Natural killer cell (primary cell): Measurements from ENCODE around the gene FLNA. TPM values are rescaled to one million over a fixed set of nuclear protein-coding genes. Genes with fewer than 3 reads are reported as not detected.
"Not testable (repeated sequence)": the region's sequence is repeated elsewhere in the genome, so short reads cannot be mapped to it uniquely, and the experiment has no call there.

Experiments used
- ATAC-seq, 3 donors: fragments of 150-1000 bp in 2 of 3; fragments of 200-7000 bp in 1 of 3; cut with Tn5 transposase; 1 replicate in 1 of 3; 2 replicates in 2 of 3; pipeline ENCODE4 v1.10.0; 2021; ENCODE audit warnings: mild to moderate bottlenecking in 2 of 3, moderate library complexity in 2 of 3
- DNase-seq, 2 donors: peaks; one replicate each; pipeline versions ENCODE4 v3.0.0 to v3.0.0-alpha.2; 2013 to 2021; ENCODE audit warnings: mixed read lengths in 1 of 2
- H3K27ac ChIP-seq: one replicate; pipeline ENCODE4 v1.5.1; 2013; ENCODE audit warnings: mild to moderate bottlenecking, low read length
- H3K27me3 ChIP-seq: one replicate; pipeline ENCODE4 v1.6.1; 2013; ENCODE audit warnings: low read length; ENCODE audit not compliant: control insufficient read depth, insufficient read depth
- H3K36me3 ChIP-seq: one replicate; pipeline ENCODE4 v1.6.1; 2013; ENCODE audit warnings: low read length; ENCODE audit not compliant: control insufficient read depth, insufficient read depth
- H3K4me1 ChIP-seq: one replicate; pipeline ENCODE4 v1.6.1; 2013; ENCODE audit warnings: low read length; ENCODE audit not compliant: control insufficient read depth, insufficient read depth
- H3K4me3 ChIP-seq: one replicate; pipeline ENCODE4 v1.5.1; 2013; ENCODE audit warnings: low read length
- H3K9me3 ChIP-seq: one replicate; pipeline ENCODE4 v1.6.1; 2013; ENCODE audit warnings: low read length; ENCODE audit not compliant: control insufficient read depth, insufficient read depth
- H3K27ac Mint-ChIP-seq, 2 donors: one replicate each; pipeline ENCODE4 v1.8.0; 2022; ENCODE audit warnings: mild to moderate bottlenecking in 2 of 2, mixed read lengths in 2 of 2, moderate library complexity in 1 of 2
- H3K27me3 Mint-ChIP-seq, 2 donors: one replicate each; pipeline ENCODE4 v1.8.0; 2022; ENCODE audit warnings: low read depth in 2 of 2, mixed read lengths in 2 of 2
- H3K36me3 Mint-ChIP-seq: one replicate; pipeline ENCODE4 v1.8.0; 2022; ENCODE audit warnings: mixed read lengths
- H3K4me1 Mint-ChIP-seq, 2 donors: one replicate each; pipeline ENCODE4 v1.8.0; 2022; ENCODE audit warnings: mixed read lengths in 2 of 2
- H3K4me3 Mint-ChIP-seq: one replicate; pipeline ENCODE4 v1.8.0; 2022; ENCODE audit warnings: mild to moderate bottlenecking, moderate library complexity, mixed read lengths
- H3K9me3 Mint-ChIP-seq, 2 donors: one replicate each; pipeline ENCODE4 v1.8.0; 2022; ENCODE audit warnings: mixed read lengths in 2 of 2
- WGBS: methylation state at CpG from one replicate; pipeline ENCODE4 v1.1.7; 2013; ENCODE audit warnings: missing lambda C conversion rate; ENCODE audit not compliant: insufficient coverage; 5-methylcytosine and 5-hydroxymethylcytosine counted together
- intact Hi-C: fragments of 100-400 bp; cut with micrococcal nuclease; formaldehyde crosslinking; loops from one replicate; pipeline ENCODE4 v1.14.2; 2022
- total RNA-seq, 4 donors: library from RNA; stranded (reverse); fragments of 120-200 nt in 1 of 4; gene quantifications; one replicate each; pipeline versions ENCODE4 v1.2.3 to v1.2.4, GENCODE V29; 2013 to 2022
- TF ChIP-seq, protein P1 (sequence below): fragments of 200-600 bp; IDR thresholded peaks from one replicate; pipeline ENCODE4 v1.8.0; 2022; ENCODE audit warnings: antibody characterized with exemption

Gene FLNA
- total RNA-seq, 3 donors from 2014 or later (not counting 1 experiment from before 2014, with no cell fraction given), result 2,872 to 3,483 (median 2,927) TPM

DNA sequence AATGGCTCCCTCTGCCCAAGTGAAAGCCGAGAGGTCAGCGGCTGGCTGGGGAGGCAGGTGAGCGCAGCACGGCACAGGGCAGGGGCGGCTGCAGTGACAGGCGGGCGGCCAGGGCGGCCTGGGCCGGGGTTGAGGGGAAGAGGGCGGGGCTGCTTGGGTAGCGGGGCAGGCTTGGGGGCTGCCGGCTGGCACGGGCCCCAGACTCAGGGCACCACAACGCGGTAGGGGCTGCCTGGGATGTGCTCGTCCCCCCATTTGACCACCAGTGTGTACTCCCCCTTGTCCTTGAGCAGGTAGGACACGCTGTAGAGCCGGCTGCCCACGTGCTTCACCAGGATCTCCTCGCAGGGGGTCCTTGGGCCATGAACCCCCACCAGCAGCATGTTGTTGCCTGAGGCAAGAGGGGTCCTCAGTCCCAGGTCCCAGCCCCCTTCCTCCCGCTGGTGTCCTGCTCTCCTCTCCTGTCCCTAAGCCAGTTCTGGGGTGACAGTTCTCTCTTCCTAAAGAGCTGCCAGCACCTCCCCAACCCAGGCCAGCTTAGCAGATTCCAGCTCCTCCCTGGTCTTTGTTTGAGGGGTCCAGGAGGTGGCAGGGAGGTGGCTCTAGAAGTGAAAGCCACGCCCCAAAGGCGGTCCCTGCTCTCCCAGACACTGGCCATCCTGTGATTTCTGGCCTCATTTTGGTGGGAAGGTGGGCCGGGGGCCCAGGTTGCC lies 25.6 kb downstream of the FLNA start:
- Mint-ChIP-seq H3K36me3 (no peaks in the 10 kb centered on the region), H3K9me3 (no peaks in the 10 kb centered on the region), H3K4me3 (peak overlapping the region; percentile 61), H3K4me1 (peaks cover 25 to 36% of the 10 kb centered on the region in 2 donors), H3K27me3 (no peaks in the 10 kb centered on the region), H3K27ac (peak overlapping the region; percentile 98 to 100)
- TF ChIP-seq, protein P1, sequence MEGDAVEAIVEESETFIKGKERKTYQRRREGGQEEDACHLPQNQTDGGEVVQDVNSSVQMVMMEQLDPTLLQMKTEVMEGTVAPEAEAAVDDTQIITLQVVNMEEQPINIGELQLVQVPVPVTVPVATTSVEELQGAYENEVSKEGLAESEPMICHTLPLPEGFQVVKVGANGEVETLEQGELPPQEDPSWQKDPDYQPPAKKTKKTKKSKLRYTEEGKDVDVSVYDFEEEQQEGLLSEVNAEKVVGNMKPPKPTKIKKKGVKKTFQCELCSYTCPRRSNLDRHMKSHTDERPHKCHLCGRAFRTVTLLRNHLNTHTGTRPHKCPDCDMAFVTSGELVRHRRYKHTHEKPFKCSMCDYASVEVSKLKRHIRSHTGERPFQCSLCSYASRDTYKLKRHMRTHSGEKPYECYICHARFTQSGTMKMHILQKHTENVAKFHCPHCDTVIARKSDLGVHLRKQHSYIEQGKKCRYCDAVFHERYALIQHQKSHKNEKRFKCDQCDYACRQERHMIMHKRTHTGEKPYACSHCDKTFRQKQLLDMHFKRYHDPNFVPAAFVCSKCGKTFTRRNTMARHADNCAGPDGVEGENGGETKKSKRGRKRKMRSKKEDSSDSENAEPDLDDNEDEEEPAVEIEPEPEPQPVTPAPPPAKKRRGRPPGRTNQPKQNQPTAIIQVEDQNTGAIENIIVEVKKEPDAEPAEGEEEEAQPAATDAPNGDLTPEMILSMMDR, result no peak
- DNase-seq (peak; percentile 21 to 24), ATAC-seq (no peak)
- no peak overlapping the region for H3K4me3 ChIP-seq
- H3K27me3 ChIP-seq, result no peaks in the 10 kb centered on the region
- H3K36me3 ChIP-seq, result peaks cover 57% of the 10 kb centered on the region
- H3K9me3 ChIP-seq, result no peaks in the 10 kb centered on the region
- WGBS, result 71% methylated on average over 23 of the region's 24 CpGs
- intact Hi-C loops, result loop anchor here (10.0 kb wide), 1 partner anchor 46 kb away; the partner anchor contains the start of gene RPL10
- H3K27ac ChIP-seq, result peak overlapping the region; percentile 88
- peaks cover 69% of the 10 kb centered on the region for H3K4me1 ChIP-seq

DNA sequence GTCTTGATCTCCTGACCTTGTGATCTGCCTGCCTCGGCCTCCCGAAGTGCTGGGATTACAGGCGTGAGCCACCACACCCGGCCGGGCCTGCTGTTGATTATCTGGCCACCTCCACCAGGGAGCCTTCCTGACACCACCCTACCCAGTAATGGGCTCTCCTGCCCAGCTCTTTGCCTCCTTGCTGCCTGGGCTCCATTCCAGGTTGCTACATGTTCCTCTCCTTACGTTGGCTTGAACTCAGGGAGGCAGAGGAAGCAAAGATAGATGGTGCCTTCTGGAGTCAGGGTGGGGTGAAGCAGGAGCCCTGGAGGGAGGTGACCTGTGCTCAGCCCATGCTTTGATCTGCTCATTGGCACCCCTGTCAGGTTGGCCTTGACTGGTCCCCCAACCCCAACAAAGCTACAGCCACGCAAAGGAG lies 26.3 kb downstream of the FLNA start:
- Mint-ChIP-seq H3K27me3 (no peaks in the 10 kb centered on the region), H3K4me3 (peak overlapping the region; percentile 46), H3K36me3 (no peaks in the 10 kb centered on the region), H3K9me3 (no peaks in the 10 kb centered on the region), H3K4me1 (peaks cover 25 to 36% of the 10 kb centered on the region in 2 donors), H3K27ac (peak overlapping the region; percentile 98 to 100)
- TF ChIP-seq, protein P1, result no peak
- Histone ChIP-seq H3K4me1 (peaks cover 62% of the 10 kb centered on the region), H3K36me3 (peaks cover 51% of the 10 kb centered on the region), H3K27me3 (no peaks in the 10 kb centered on the region), H3K27ac (peak overlapping the region; percentile 74), H3K4me3 (no peak overlapping the region), H3K9me3 (no peaks in the 10 kb centered on the region)
- WGBS, result 60% methylated on average over 6 of the region's 7 CpGs
- peak; percentile 14 to 29 for DNase-seq
- no peak for ATAC-seq
- intact Hi-C loops, result loop anchor here (10.0 kb wide), 1 partner anchor 47 kb away; the partner anchor contains the start of gene RPL10

DNA sequence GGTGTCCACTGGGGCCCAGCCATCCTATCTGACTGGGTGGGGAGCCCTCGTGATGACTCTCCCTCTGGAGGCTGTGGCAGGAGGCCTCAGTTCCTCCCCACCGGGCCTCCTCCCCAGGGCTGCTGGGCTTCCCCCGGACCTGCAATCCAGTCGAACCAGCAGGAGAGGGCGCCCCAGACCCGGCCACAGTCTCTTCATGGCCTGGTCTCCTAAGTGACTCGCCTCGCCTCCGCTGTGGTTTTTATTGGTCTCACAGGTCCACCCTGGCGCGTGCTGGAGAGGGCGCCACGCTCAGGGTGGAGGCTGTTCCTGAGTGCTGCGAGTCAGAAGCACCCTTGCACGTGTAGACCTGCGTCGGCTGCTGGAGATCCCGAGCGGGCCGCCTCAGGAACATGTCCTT lies 30.8 kb downstream of the FLNA start:
- H3K4me3 ChIP-seq, H3K36me3 ChIP-seq, H3K27ac Mint-ChIP-seq, H3K27ac ChIP-seq, H3K9me3 Mint-ChIP-seq, H3K27me3 Mint-ChIP-seq, H3K9me3 ChIP-seq, DNase-seq, H3K4me3 Mint-ChIP-seq, H3K36me3 Mint-ChIP-seq, H3K27me3 ChIP-seq: not testable (repeated sequence)
- H3K4me1 ChIP-seq, result peaks cover 17% of the 10 kb centered on the region
- intact Hi-C loops, result loop anchor here (10.0 kb wide), 1 partner anchor 51 kb away; the partner anchor contains the start of gene RPL10
- peak; percentile 36 to 62 (median 45) for ATAC-seq
- H3K4me1 Mint-ChIP-seq, result peaks cover 9 to 12% of the 10 kb centered on the region in 2 donors
- WGBS, result no CpG with 5 or more reads among the region's 20 CpGs

DNA sequence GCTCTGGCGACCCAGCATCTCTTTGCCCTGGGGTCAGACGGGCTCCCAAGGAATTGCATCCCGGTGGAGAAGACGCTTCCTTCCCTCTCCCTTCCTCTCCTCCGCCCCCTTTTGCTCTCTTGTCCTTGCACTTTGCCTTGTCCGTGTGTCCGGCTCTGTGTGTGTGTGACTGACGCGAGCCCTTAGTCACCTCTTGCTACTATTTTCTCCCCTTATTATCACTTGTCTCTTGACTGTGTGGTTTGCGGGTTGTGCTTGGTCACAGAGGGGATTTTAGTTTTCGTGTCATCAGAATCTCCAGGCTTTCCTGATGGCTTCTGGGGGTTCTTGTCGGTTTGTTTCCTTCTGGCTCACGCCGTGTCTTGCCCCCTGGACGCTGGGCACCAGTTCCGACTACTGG lies 31.4 kb downstream of the FLNA start:
- H3K4me3 Mint-ChIP-seq, H3K9me3 Mint-ChIP-seq, H3K4me3 ChIP-seq, H3K27me3 Mint-ChIP-seq, H3K9me3 ChIP-seq, DNase-seq, H3K36me3 Mint-ChIP-seq, H3K27ac Mint-ChIP-seq, H3K27ac ChIP-seq, H3K27me3 ChIP-seq, H3K4me1 Mint-ChIP-seq, H3K36me3 ChIP-seq: not testable (repeated sequence)
- peak; percentile 13 to 21 (median 18) for ATAC-seq
- peaks cover 12% of the 10 kb centered on the region for H3K4me1 ChIP-seq
- intact Hi-C loops, result loop anchor here (10.0 kb wide), 1 partner anchor 52 kb away; the partner anchor contains the start of gene RPL10
- no CpG with 5 or more reads among the region's 16 CpGs for WGBS

DNA sequence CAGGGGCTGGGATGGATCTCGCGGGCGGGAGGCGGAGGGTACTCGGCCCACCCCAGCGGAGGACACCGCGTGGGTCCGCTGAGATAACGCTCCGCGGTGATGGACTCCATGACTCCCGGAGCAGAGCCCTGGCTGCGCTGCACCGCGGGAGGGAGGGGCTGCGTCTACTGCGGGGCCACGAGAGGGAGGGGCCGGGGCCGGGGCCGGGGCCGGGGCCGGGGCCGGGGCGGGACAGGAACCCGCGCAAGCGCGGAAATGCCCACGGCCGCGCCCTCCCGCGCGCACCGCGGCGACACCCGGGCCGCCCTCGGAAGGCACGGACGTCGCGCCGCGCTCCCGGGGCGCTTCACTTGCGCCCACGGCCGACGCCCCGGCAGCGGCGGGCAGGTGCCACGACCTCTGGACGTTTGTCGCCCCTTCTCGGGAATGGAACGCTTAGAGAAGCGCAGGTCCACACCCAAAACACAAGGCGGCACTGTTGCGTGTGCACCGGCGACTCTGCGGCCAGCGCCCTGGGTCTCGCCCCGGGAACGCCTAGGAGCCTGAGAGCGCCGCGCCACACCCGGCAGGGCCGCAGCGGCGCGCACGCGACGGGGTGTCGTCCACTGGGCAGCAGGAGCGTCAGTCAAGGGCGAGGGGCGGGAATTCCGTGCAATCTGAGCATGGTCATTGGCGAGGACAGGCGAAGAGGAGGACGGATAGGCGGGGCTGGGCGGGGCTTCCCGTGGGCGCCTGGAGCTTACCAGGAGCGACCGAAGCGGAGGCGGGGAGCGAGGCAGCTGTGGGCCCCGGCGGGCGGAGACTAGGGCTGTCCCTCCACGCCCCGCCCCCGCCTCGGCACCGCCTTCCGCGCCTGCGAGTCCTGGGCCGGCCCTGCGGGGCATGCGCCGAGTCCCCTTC lies 32.8 kb downstream of the FLNA start:
- H3K27ac ChIP-seq, H3K9me3 ChIP-seq, H3K27ac Mint-ChIP-seq, H3K27me3 Mint-ChIP-seq, H3K4me1 Mint-ChIP-seq, H3K4me3 ChIP-seq, H3K4me3 Mint-ChIP-seq, H3K27me3 ChIP-seq, H3K36me3 ChIP-seq, DNase-seq, H3K9me3 Mint-ChIP-seq, H3K4me1 ChIP-seq, H3K36me3 Mint-ChIP-seq: not testable (repeated sequence)
- intact Hi-C loops, result loop anchor here (10.0 kb wide), 1 partner anchor 53 kb away; the partner anchor contains the start of gene RPL10
- peak; percentile 61 to 82 (median 66) for ATAC-seq
- no CpG with 5 or more reads among the region's 115 CpGs for WGBS
